GM18951 (cell line): ENCODE measurements around the gene ST3GAL2.
"Not testable (repeated sequence)": the region's sequence is repeated elsewhere in the genome, so short reads cannot be mapped to it uniquely, and the experiment has no call there.

ENCODE experiments used
- POLR2A ChIP-seq: IDR thresholded peaks from 4 replicates; pipeline ENCODE4 v1.6.1; 2011; ENCODE audit warnings: mild to moderate bottlenecking; ENCODE audit not compliant: insufficient read length, insufficient read depth; ENCODE audit errors: extremely low read depth
- in situ Hi-C: fragments of 300-500 bp; cut with MboI; formaldehyde crosslinking; loops from one replicate; pipeline ENCODE4 v1.12.0; 2022; ENCODE audit warnings: low sequenced_read_pairs, mixed read lengths, inconsistent platforms; ENCODE audit not compliant: unreplicated experiment

The ST3GAL2 gene

GRCh38 chr16:70364399-70364798 is 74.5 kb downstream of the ST3GAL2 start:
- TF ChIP-seq POLR2A = no peak
- in situ Hi-C loops = no loop called here

GRCh38 chr16:70359552-70359951 is 79.3 kb downstream of the ST3GAL2 start:
- in situ Hi-C loops = no loop called here
- TF ChIP-seq POLR2A = no peak

- in situ Hi-C loops = no loop called here
- no peak for TF ChIP-seq POLR2A
These were observed 89.1 kb downstream of the ST3GAL2 start for GRCh38 chr16:70349783-70350182.

- TF ChIP-seq POLR2A = no peak
- in situ Hi-C loops = no loop called here
These were observed 89.9 kb downstream of the ST3GAL2 start for GRCh38 chr16:70348991-70349390.

- in situ Hi-C loops = no loop called here
- TF ChIP-seq POLR2A = no peak
These were observed 93.1 kb downstream of the ST3GAL2 start for GRCh38 chr16:70345840-70346239.

- no peak for TF ChIP-seq POLR2A
These were observed 96.9 kb downstream of the ST3GAL2 start for GRCh38 chr16:70342016-70342415.

GRCh38 chr16:70341600-70341999 is 97.3 kb downstream of the ST3GAL2 start:
- in situ Hi-C loops = no loop called here
- no peak for TF ChIP-seq POLR2A

More at GRCh38 chr16:70342016-70342415, 96.9 kb downstream of the ST3GAL2 start:
- in situ Hi-C loops = no loop called here

- TF ChIP-seq POLR2A = no peak
- in situ Hi-C loops = no loop called here
These were observed 101.1 kb downstream of the ST3GAL2 start for GRCh38 chr16:70337814-70338213.

- in situ Hi-C loops = not testable (repeated sequence)
These were observed 106.2 kb downstream of the ST3GAL2 start for GRCh38 chr16:70332728-70333127.

GRCh38 chr16:70331588-70332358 is 107.1 kb downstream of the ST3GAL2 start:
- TF ChIP-seq POLR2A = no peak
- in situ Hi-C loops = no loop called here

GRCh38 chr16:70331091-70331490 is 107.8 kb downstream of the ST3GAL2 start:
- in situ Hi-C loops = no loop called here
- no peak for TF ChIP-seq POLR2A
